Left renal pelvis (tissue), 4 donors: ENCODE data around the gene EP300. TPM values are rescaled to one million over a fixed set of nuclear protein-coding genes. Genes with fewer than 3 reads are reported as not detected.
"Not testable (repeated sequence)": the region's sequence is repeated elsewhere in the genome, so short reads cannot be mapped to it uniquely, and the experiment has no call there.

ENCODE experiments used
- DNase-seq, 4 donors: peaks; one replicate each; pipeline ENCODE4 v3.0.0-alpha.2; 2013; ENCODE audit warnings: low read depth in 4 of 4, low spot score in 3 of 4
- polyA plus RNA-seq, 4 donors: library from polyadenylated mRNA; unstranded; fragments of 120-200 nt; gene quantifications; one replicate each; pipeline ENCODE4 v1.2.1, GENCODE V29; 2013; ENCODE audit not compliant: insufficient read length in 4 of 4

EP300 gene
- polyA plus RNA-seq: 10 to 100 TPM; 50.6 to 79.5 (median 56.7) TPM

DNA sequence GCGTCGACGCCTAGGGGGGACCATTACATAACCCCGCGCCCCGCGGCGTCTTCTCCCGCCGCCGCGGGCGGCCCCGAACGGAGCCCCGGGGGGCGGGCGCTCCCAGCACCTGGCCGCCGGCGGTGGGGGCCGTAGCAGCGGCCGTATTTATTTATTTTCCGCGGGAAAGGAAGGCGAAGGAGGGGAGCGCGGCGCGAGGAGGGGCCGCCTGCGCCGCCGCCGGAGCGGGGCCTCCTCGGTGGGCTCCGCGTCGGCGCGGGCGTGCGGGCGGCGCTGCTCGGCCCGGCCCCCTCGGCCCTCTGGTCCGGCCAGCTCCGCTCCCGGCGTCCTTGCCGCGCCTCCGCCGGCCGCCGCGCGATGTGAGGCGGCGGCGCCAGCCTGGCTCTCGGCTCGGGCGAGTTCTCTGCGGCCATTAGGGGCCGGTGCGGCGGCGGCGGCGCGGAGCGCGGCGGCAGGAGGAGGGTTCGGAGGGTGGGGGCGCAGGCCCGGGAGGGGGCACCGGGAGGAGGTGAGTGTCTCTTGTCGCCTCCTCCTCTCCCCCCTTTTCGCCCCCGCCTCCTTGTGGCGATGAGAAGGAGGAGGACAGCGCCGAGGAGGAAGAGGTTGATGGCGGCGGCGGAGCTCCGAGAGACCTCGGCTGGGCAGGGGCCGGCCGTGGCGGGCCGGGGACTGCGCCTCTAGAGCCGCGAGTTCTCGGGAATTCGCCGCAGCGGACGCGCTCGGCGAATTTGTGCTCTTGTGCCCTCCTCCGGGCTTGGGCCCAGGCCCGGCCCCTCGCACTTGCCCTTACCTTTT is at the start of gene EP300:
TSS of gene EP300 (plus strand) at position 570 of the 795 bp plus-strand sequence. CDS start 413 bp downstream, outside the sequence.
- DNase-seq: peak; percentile 58 to 74 (median 70)

DNA sequence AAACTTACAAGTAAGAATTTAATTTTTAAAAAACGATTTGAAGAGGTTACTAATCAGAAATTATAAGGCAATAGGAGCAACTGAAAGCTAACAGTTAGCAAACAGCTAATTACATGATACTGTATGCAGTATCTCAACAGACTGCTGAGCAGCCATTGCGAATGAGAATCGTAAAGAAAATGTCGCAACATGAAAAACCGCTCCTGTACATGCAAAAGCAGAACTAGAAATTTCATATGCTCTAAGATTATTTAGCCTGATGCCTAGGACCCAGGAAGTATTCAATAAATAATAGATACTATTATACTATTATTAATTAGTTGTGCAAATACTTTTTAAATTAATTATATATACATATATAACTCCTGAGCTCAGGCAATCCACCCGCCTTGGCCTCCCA is 48.7 kb upstream of the EP300 start:
- DNase-seq: no peak

DNA sequence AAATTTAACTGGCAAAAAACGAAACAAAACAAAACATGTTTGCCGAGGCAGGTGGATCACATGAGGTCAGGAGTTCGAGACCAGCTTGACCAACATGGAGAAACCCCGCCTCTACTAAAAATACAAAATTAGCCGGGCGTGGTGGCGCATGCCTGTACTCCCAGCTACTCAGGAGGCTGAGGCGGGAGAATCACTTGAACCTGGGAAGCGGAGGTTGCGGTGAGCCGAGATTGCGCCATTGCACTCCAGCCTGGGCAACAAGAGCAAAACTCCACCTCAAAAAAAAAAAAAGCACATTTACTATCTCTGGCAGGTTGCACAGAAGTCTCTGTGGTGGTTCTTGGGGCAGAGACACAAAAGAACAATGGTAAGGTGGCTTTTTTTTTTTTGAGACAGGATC is 46.8 kb upstream of the EP300 start:
- DNase-seq: not testable (repeated sequence)

GRCh38 chr22:41047801-41048211 is 44.6 kb upstream of the EP300 start:
- DNase-seq: no peak

DNA sequence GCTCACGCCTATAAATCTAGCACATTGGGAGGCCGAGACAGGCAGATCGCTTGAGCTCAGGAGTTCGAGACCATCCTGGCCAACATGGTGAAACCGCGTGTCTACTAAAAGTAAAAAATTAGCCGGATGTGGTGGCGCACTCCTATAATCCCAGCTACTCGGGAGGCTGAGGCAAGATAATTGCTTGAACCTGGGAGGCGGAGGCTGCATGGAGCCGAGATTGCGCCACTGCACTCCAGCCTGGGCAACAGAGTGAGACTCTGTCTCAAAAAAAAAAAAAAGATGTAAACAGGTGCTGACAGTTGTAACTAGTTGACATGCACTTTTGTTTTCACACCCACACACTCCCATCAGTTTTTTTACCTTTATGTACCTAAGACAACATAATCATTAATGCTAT is 44.0 kb upstream of the EP300 start:
- DNase-seq: not testable (repeated sequence)

GRCh38 chr22:41048791-41049717 is 43.3 kb upstream of the EP300 start:
- peak; percentile 44 to 58 (median 56) for DNase-seq

DNA sequence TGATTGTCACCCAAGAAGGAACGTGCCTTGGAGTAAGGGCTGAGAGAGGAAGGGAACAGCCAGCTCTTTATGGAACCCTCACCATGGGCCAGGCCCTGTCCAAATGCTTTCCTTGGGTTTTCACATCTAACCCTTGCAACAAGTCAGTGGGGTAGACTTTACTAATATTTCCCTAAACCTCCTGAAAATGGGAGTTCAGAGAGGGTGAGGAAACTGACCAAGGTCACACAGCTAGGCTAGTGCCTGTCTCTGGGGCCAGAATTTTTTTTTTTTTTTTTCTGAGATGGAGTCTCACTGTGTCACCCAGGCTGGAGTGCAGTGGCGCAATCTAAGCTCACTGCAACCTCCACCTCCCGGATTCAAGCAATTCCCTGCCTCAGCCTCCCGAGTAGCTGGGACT is 42.6 kb upstream of the EP300 start:
- not testable (repeated sequence) for DNase-seq

DNA sequence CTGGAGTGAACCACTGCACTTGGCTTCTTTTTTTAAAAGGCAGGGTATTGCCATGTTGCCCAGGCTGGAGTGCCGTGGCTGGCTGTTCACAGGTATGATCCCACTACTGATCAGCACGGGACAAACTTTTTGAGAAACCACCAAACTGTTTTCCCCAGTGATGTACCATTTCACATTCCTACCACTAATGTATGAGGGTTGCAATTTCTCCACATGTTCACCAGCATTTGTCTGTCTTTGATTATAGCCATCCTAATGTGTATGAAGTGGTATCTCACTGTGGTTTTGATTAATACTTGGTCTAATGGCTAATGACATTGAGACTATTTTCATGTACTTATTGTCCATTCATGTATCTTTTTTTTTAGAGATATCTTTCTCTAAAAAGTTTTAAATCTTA is 41.5 kb upstream of the EP300 start:
- no peak for DNase-seq

DNA sequence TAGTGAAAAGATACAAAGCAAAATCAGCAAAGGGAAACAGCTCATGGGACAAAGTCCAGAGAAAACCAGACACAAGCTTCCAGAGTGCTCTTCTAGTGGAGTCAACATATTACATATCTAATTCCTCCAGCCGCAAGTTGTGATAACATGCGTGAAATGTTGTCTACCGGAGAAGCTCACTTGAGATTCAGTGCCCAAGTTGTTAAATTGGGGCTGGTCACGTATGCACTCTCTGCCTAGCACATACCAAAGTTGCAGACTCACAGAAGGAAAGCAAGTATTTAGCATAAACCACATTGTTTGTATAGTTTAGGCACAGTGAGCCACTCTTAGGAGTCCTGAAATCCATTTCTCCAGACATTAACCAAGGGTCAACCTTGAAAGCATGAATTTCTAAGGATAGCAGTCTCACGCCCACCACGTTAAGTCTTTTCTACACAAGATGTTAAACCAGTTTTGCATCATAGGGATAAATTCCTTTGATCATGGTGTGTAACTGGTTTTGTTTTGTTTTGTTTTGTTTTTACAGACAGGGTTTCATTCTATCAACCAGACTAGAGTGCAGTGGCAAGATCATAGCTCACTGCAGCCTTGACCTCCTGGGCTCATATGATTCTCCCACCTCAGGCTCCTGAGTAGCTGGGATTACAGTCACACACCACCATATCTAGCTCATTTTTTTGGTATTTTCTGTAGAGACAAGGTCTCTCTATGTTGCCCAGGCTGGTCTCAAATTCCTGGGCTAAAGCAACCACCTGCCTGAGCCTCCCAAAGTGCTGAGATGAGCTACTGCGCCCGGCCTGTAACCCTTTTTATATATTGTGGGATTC is 39.5 kb upstream of the EP300 start:
- peak in 2 of 4 donors; percentile 5 to 21 for DNase-seq

- DNase-seq: no peak
Measured at GRCh38 chr22:41057076-41057475, 35.3 kb upstream of the EP300 start.

DNA sequence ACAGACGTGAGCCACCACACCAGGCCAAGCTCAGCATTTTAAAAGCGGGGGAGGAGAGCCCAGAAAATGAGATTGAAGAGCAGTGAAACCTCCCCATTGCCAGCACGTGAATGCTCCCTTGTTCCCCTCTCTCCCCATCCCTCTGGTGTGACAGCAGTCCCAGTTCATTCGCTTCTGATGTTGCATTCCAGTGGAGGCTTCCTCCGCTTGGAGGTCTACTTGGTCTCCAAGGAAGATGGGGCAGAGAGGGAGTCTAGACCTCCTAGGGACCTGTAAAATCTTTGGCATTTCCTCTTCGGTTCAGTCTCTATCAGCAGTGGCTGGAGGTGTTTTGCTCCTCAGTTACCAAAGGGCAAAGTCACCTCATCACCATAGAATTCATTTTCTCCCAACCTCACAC is 30.2 kb upstream of the EP300 start:
- DNase-seq: no peak

DNA sequence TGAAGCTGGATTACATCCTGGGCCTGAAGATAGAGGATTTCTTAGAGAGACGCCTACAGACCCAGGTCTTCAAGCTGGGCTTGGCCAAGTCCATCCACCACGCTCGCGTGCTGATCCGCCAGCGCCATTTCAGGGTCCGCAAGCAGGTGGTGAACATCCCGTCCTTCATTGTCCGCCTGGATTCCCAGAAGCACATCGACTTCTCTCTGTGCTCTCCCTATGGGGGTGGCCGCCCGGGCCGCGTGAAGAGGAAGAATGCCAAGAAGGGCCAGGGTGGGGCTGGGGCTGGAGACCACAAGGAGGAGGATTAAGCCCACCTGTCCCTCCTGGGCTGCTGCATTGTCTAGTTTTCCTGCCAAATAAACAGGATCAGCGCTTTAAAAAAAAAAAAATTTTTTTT is 28.1 kb upstream of the EP300 start:
- not testable (repeated sequence) for DNase-seq

- not testable (repeated sequence) for DNase-seq
Measured at GRCh38 chr22:41066341-41066740, 26.1 kb upstream of the EP300 start.

- DNase-seq: not testable (repeated sequence)
Measured at GRCh38 chr22:41067968-41068367, 24.4 kb upstream of the EP300 start.

GRCh38 chr22:41070665-41071331 is 21.6 kb upstream of the EP300 start:
- DNase-seq: no peak

DNA sequence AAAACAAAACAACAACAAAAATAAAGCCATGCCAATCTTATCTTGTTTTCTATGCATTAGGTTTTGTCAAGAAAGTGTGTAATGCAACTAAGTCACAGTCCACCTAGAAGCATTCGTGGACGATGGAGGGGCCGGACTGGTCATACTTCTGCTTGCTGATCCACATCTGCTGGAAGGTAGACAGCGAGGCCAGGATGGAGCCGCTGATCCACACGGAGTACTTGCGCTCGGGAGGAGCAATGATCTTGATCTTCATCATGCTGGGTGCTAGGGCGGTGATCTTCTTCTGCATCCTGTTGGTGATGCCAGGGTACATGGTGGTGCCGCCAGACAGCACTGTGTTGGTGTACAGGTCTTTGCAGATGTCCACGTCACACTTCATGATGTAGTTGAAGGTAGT is 18.3 kb upstream of the EP300 start:
- no peak for DNase-seq

- DNase-seq: no peak
Measured at GRCh38 chr22:41074466-41074865, 17.9 kb upstream of the EP300 start.

DNA sequence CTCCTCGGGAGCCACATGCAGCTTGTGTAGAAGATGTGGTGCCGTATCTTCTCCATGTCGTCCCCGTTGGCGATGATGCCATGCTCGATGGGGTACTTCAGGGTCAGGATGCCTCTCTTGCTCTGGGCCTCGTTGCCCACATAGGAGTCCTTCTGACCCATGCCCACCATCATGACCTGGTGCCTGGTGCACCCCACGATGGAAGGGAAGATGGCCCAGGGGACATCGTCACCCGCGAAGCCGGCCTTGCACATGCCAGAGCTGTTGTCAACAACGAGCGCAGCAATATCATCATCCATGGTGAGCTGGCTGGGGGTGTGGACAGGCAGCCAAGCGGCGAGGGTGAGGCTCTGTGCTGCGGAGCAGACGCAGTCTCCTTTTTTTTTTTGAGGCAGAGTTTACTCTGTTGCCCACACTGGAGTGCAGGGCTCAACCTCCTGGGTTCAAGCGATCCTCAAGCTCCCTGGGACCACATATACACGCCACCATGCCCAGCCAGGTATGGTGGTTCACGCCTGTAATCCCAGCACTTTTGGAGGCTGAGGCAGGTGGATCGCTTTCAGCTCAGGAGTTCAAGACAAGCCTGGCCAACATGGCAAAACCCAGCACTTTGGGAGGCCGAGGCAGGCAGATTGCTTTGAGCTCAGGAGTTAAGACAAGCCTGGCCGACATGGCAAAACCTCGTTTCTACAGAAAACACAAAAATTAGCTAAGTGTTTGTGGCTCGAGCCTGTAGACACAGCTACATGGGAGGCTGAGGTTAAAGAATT is 17.3 kb upstream of the EP300 start:
- DNase-seq: no peak

- DNase-seq: no peak
Measured at GRCh38 chr22:41075946-41076345, 16.4 kb upstream of the EP300 start.
